ES-I3 (cell line): ENCODE data around the gene CPN1.
"Not testable (repeated sequence)": the region's sequence is repeated elsewhere in the genome, so short reads cannot be mapped to it uniquely, and the experiment has no call there.

Experiments used
- H3K36me3 ChIP-seq: 2 replicates; pipeline ENCODE4 v1.6.1; 2013; ENCODE audit warnings: mild to moderate bottlenecking, low read length, control low read depth, moderate library complexity; ENCODE audit not compliant: insufficient read depth
- H3K4me1 ChIP-seq: 2 replicates; pipeline ENCODE4 v1.6.1; 2013; ENCODE audit warnings: mild to moderate bottlenecking, control low read depth, low read length; ENCODE audit not compliant: insufficient read depth
- H3K9ac ChIP-seq: 2 replicates; pipeline ENCODE4 v1.6.1; 2013; ENCODE audit warnings: low read depth, mild to moderate bottlenecking, low read length, moderate library complexity
- H3K9me3 ChIP-seq: 2 replicates; pipeline ENCODE4 v1.6.1; 2013; ENCODE audit warnings: mild to moderate bottlenecking, low read length, moderate library complexity; ENCODE audit not compliant: control insufficient read depth, insufficient read depth

CPN1 gene

DNA sequence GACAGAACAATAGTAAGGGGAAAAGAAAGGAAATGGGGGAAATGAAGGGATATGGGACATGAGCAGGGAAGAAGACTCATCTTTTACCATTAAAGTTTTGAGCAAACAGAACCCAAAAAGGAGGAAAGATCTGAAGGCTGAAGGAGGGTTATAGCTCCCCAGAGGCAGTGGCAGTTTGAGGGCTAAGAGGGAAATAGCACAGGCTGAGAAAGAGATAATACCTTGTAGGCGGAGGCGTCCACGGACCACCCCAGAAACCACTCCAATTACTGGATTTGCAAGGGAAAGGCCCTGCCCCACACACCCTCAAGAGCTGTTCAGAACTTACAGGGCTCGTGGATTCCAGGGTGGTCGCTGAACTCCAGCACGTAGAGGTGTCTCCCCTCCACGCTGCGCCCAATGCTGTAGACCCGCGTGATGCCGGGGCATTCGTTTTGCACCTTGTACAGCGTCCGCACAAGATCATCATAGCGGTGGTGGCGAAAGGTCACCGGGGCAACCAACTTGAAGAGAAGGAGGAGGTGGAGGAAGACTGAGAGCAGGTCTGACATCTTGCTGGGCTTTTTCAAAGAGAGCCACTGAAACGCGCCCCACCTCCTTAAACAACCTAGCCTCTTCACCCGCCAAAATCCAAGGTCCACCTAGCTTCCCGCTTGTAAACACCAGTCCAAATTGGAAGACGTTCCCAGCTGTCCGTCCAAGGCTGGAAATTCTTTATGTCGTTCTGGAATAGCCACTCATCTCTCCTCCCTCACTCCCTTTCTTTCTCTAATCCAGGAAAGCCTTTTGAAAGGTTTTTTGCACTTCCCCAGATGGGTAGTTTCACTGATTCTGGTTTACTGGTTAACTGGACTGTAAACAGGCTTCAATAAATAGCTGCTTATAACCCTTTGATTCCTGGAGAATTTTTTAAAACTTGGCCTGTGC lies at the start of gene CPN1:
Gene CPN1 (minus strand): TSS at position 795 of the 927 bp plus-strand sequence. CDS start 244 bp downstream, at position 551.
- Histone ChIP-seq H3K36me3 (no peaks in the 10 kb centered on the region), H3K9me3 (no peaks in the 10 kb centered on the region), H3K9ac (no peak within 1 kb of the TSS), H3K4me1 (no peaks in the 10 kb centered on the region)

DNA sequence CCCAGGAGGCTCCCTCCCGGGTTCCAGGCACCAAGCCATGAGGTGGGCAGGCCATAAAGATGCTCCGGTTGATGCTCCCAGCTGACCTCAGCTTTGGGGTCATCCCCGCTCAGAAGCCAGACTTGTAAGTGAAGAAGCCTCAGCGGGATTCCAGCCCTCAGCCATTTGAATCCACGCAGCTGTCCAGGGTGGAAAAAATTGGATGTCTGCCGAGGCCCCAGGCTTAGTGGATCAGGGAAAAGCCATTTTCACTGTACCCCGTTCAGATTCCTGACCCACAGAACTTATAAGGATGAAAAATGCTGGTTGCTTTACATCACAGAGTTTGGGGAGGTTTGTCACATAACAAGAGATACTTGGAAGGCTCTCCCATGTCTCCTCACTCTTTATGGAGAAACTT lies 49.2 kb upstream of the CPN1 start:
- H3K4me1 ChIP-seq, result no peaks in the 10 kb centered on the region
- no peak overlapping the region for H3K9ac ChIP-seq
- H3K9me3 ChIP-seq, result no peaks in the 10 kb centered on the region
- H3K36me3 ChIP-seq, result no peaks in the 10 kb centered on the region

DNA sequence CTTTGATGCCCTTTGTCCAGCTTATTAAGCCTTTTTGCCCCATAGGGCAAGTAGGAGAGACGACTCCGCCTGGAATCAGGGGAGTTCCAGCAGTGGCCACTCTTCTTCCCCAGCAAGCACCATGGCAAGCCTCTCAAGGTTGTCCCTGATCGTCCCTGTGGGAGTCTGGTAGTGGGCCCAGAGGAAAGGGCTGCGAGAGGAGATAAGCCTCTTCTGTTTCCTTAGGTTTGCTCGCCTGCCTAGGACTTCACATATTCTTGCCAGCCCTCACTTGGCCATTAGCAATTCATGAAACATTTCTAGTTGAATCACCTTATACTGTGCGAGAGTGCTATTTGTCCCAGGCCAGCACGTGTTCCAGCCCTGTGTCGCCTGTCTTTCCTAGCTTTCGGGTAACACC lies 47.8 kb upstream of the CPN1 start:
- H3K9ac ChIP-seq, result no peak overlapping the region
- H3K9me3 ChIP-seq, result no peaks in the 10 kb centered on the region
- no peaks in the 10 kb centered on the region for H3K36me3 ChIP-seq
- no peaks in the 10 kb centered on the region for H3K4me1 ChIP-seq

DNA sequence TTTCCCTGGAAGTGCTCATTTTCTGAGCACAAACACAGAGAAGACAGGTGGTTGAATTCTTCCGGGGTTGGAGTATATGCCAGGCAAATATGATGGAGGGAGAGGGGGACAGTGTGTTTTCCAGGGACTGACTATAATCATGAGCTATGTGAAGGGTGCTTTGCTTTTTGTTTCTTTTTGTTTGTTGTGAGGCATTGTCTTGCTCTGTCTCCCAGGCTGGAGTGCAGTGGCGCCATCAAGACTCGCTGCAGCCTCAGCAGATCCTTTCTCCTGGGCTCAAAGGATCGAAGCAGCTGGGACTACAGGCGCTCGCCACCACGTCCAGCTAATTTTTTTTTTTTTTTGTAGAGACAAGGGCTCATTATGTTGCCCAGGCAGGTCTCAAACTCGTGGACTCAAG lies 47.3 kb upstream of the CPN1 start:
- no peak overlapping the region for H3K9ac ChIP-seq
- H3K36me3 ChIP-seq, result no peaks in the 10 kb centered on the region
- no peaks in the 10 kb centered on the region for H3K9me3 ChIP-seq
- H3K4me1 ChIP-seq, result no peaks in the 10 kb centered on the region

DNA sequence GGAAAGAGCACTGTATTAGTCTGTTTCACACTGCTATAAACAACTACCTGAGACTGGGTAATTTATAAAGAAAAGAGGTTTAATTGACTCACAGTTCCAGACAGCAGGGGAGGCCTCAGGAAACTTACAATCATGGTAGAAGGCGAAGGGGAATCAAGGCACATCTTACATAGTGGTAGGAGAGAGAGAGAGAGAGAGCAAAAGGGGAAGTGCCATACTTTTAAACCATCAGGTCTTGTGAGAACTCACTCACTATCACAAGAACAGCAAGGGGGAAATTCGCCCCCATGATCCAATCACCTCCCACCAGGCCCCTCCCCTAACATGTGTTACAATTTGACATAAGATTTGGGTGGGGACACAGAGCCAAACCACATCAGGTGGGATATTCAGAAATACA lies 43.7 kb upstream of the CPN1 start:
- not testable (repeated sequence) for H3K9me3 ChIP-seq

DNA sequence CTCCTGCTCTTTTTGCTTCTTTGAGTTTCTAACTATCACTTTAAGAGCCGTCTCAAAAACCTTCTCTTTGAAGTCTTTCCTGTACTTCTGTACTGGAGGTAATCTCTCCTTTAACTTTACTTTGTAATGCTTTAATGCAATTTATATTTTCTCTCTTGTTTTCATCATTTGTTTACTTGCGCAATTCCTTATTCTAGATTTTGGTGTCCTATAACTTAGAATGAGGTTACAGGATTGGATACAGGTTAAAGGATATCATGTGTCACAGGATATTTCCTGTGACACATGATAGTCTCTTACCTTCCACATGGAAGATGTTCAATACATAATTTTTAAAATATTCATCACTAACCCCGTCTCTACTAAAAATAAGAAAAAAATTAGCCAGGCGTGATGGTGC lies 42.4 kb upstream of the CPN1 start:
- no peaks in the 10 kb centered on the region for H3K4me1 ChIP-seq
- no peak overlapping the region for H3K9ac ChIP-seq
- H3K9me3 ChIP-seq, result no peaks in the 10 kb centered on the region
- H3K36me3 ChIP-seq, result no peaks in the 10 kb centered on the region

More for the DNA sequence above, 43.7 kb upstream of the CPN1 start:
- H3K9ac ChIP-seq, H3K4me1 ChIP-seq, H3K36me3 ChIP-seq: not testable (repeated sequence)

DNA sequence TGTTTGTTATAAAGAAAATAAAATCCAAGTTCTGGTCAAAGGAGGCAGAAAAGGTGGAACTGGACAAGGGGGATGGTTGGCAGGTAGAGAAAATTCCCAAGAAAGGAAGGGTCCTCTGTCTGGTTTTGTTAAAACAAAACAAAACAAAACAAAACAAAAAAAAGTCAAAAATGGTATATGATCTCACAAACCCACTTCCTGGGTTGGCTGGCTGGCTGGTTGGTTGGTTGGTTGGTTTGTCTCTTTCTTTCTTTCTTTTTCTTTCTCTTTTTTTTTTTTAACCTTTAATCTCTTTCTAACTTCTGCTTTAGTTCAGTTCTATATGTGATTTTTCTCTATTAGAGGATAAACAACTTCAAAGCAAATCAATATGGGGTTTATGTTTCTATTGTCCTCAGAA lies 41.1 kb upstream of the CPN1 start:
- H3K36me3 ChIP-seq, result no peaks in the 10 kb centered on the region
- no peak overlapping the region for H3K9ac ChIP-seq
- H3K4me1 ChIP-seq, result no peaks in the 10 kb centered on the region
- no peaks in the 10 kb centered on the region for H3K9me3 ChIP-seq

DNA sequence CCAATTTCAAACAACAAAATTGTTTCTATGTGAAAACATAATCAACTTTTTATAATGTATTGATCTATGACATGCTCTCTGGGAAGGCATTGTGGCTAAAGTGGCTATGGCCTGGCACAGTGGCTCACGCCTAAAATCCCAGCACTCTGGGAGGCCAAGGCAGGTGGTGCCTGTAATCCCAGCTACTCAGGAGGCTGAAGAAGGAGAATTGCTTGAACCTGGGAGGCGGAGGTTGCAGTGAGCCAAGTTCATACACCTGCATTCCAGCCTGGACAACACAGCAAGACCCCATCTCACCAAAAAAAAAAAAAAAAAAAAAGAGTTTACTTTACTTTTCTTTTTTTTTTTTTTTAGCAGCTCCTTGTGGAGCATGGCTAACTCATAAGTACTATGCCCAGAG lies 38.9 kb upstream of the CPN1 start:
- Histone ChIP-seq H3K9me3 (no peaks in the 10 kb centered on the region), H3K9ac (no peak overlapping the region), H3K4me1 (no peaks in the 10 kb centered on the region), H3K36me3 (no peaks in the 10 kb centered on the region)

DNA sequence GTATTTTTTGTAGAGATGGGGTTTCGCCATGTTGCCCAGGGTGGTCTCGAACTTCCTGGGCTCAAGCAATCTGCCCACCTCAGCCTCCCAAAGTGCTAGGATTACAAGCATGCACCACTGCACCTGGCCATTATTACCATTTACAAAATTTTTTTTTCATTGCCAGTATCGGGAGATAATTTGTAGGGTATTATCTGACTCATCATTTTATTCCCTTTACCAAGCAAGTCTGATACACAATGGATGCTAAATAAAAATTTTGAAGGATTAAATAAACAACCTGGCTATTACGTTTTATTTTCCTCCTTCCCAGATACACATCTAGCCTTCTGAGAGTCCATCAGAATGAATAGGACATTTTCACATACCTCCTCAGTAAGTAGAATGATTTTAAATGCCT lies 38.1 kb upstream of the CPN1 start:
- Histone ChIP-seq H3K9me3 (no peaks in the 10 kb centered on the region), H3K9ac (no peak overlapping the region), H3K36me3 (no peaks in the 10 kb centered on the region), H3K4me1 (no peaks in the 10 kb centered on the region)

DNA sequence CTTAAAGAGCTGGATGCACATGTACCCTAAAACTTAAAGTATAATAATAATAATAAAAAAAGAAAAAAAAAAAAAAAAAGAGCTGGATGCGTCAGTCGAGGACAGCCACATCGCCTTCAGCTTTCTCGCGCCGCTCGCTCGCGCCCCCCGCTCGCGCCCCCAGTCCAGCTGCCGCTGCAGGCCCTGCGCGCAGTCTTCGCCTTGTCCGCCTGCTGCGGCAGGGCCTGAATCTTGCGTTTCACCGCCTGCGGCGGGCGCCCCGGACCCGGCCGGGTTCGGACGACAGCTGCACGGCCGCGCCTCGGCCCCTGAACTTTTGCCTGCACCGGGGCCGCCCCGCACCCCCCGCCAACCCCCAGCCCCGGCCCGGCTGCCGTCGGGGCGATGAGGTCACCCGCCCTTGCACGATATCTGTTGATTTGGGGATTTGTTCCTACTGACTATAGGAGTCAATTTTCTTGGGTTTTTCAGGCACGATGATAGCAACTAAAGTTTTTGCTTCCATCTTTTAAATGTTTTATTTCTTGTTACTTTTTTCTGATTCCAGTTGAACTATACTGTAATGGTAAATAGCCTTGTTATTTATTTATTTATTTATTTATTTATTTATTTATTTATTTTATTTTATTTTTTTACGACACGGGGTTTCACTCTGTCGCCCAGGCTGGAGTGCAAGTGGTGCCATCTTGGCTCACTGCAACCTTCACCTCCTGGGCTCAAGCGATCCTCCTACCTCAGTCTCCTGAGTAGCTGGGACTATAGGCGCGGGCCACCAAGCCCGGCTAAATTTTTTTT lies 33.5 kb upstream of the CPN1 start:
- H3K36me3 ChIP-seq, result no peaks in the 10 kb centered on the region
- H3K9me3 ChIP-seq, result no peaks in the 10 kb centered on the region
- no peaks in the 10 kb centered on the region for H3K4me1 ChIP-seq
- peak overlapping the region; percentile 15; the same call in 1 of the 2 replicates for H3K9ac ChIP-seq

DNA sequence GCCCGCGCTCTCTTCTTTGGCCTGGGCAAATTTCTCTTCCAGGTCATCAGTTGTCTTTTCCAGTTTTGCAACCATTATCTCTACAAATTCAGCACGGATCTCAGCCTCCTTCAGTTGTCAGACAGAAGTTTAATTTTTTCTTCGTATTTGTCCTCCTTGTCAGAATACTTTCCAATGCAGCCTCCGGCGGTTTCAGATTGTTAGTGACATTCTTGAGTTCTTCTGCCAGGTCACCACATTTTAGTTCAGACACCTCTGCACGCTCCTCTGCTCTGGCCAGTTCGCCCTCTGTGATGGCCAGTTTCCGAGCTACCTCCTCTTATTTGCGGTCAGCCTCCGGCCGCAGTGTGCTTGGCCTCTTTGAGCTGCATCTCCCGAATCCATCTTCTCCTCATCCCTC lies 32.8 kb upstream of the CPN1 start:
- Histone ChIP-seq H3K36me3 (no peaks in the 10 kb centered on the region), H3K4me1 (no peaks in the 10 kb centered on the region; the same call in 1 of the 2 replicates), H3K9ac (peak overlapping the region; percentile 15; the same call in 1 of the 2 replicates), H3K9me3 (no peaks in the 10 kb centered on the region)

DNA sequence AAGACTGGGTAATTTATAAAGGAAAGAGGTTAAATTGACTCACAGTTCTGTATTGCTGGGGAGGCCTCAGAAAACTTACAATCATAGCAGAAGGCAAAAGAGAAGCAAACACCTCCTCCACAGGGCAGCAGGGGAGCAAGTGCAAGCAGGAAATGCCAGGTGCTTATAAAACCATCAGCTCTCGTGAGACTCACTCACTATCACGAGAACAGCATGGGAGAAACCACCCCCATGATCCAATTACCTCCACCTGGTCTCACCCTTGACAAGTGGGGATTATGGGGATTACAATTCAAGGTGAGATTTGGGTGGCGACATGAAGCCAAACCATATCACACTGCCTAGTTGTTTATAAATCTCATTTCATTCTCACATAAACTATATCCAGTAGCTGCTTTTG lies 28.0 kb upstream of the CPN1 start:
- Histone ChIP-seq H3K36me3 (no peaks in the 10 kb centered on the region), H3K9ac (no peak overlapping the region), H3K4me1 (no peaks in the 10 kb centered on the region; the same call in 1 of the 2 replicates), H3K9me3 (no peaks in the 10 kb centered on the region; the same call in 1 of the 2 replicates)

DNA sequence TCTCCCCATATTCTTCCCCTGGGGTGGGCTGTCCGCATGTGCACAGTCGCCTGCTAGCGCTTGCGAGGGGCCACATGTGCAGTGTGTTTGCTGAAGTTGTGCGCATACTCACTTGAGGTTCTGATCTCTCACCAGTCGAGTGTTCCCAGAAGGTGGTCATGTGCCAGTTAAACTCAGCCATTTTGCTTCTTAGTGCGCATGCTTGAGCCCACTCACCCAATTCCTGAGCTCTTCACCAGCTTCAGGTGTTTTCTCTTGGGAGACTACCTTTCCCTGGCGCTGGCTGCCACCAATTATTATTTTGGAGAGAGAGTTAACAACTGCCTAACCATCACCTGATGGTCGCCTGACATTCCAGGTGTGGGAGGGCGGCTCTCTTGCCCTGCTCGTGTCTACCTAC lies 25.2 kb upstream of the CPN1 start:
- H3K9ac ChIP-seq, result no peak overlapping the region
- H3K4me1 ChIP-seq, result no peaks in the 10 kb centered on the region; the same call in 1 of the 2 replicates
- no peaks in the 10 kb centered on the region for H3K36me3 ChIP-seq
- no peaks in the 10 kb centered on the region; the same call in 1 of the 2 replicates for H3K9me3 ChIP-seq

DNA sequence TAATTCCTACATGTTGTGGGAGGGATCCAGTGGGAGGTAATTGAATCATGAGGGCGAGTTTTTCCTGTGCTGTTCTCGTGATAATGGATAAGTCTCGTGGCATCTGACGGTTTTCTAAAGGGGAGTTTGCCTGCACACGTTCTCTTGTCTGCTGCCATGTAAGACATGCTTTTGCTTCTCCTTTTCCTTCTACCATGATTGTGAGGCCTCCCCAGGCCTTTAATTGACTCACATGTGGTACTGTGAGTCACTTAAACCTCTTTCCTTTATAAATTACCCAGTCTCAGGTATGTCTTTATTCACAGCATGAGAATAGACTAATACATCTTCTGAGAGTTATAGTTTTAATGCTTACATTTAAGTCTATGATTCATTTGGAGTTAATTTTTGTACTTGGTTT lies 22.6 kb upstream of the CPN1 start:
- H3K9me3 ChIP-seq, result no peaks in the 10 kb centered on the region; the same call in 1 of the 2 replicates
- H3K9ac ChIP-seq, result no peak overlapping the region
- no peaks in the 10 kb centered on the region; the same call in none of the 2 replicates for H3K4me1 ChIP-seq
- H3K36me3 ChIP-seq, result no peaks in the 10 kb centered on the region
